Stimulated activated CD8-positive, alpha-beta memory T cell treated with anti-CD3 and anti-CD28 coated beads, Interleukin-15, amount 100 ng/mL, for 24 hours (primary cell): ENCODE results near the gene APP.

ENCODE experiments used
- DNase-seq: peaks from one replicate; pipeline ENCODE4 v3.0.0-alpha.2; 2020; ENCODE audit warnings: low read depth

The APP gene

DNA sequence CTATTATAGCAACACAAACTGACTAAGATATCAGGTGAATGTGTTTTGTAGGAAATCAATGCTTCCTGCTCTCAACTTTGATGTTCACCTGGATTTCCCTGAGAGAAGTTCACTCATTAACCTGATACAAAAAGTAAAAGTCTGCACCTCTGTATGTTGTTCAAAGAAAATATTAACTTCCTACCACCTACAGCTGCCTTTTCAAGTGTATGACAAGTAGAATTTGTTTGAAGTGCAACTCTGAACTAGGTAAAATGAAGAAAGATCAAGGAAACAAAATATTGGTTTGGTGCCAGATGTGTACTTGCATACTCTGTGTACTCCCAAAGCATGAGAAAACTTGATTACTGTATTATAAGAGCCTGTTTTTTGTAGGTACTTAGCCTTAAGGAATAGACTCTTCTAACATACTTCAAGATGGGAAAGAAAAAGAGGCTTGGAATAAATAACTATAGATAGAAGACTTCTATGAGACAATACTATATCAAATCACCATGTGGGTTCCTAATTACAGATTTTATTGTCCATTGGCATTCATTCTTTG is 193.4 kb downstream of the APP start:
- no peak for DNase-seq

DNA sequence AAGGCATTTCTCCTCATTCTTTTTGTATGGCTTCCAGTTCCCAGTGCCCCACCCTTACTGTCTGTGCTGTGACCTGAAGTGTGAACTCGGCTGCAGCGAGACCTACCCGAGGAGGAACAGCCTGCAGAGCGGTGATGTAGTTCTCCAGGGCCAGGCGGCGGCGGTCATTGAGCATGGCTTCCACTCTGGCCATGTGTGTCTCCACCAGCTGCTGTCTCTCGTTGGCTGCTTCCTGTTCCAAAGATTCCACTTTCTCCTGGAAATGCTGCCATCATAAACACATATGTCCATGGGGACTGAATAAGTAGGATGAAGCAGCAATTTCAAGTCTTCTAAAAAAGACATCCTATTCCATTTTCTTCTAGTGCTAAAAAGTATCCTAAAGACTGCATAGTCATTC is 195.6 kb downstream of the APP start:
- no peak for DNase-seq

DNA sequence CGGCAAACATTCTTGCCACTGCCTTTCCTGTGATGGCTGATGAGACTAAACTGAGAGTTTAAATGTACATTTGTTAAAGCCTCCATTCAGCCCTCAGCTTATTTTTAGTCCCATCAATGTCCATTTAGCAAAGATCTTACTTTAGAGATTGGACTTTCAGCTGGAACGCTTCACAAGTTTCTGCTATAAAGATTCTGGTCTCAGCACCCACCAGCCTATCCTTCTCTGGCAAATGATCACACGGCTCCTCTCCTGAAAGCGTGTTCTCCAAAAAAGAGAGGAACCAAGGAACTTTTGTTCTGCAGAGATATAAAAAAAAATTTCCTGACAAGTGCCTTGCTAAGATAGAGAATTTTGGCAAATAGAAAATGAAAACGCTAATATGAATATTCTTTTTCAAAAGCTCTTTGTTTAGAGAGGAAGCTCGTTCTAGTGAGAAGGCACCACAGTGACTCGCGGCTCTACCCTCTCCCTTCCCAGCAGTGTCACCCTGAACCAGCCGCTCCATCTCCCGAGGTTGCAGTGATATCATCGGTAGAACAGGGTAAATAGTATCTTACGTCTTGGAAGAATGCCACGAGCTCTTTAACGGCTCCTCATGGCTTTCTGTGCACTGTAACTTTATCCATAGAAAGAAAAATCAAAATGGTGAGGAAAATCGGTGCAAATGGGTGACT is 200.2 kb downstream of the APP start:
- no peak for DNase-seq

DNA sequence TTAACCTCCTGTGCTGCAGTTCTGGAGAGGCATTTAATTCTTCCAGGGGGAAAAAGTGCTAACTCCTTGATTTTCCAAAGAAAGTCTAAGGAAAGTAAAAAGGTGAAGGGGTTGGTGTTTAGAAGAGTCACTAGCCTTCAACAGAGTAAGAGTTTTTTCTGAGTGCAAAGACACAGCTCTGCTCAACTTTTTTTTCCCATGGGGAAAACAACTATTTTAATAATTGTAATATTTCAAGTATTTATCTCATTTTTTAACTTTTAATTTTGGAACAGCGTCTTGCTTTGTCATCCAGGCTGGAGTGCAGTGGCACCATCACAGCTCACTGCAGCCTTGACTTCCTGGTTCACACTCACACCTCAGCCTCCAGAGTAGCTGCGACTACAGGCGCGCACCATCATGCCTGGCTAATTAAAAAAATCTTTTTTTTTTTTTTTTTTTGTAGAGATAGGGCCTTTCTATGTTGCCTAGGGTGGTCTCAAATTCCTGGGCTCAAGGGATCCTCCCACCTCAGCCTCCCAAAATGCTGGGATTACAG is 202.6 kb downstream of the APP start:
- no peak for DNase-seq

DNA sequence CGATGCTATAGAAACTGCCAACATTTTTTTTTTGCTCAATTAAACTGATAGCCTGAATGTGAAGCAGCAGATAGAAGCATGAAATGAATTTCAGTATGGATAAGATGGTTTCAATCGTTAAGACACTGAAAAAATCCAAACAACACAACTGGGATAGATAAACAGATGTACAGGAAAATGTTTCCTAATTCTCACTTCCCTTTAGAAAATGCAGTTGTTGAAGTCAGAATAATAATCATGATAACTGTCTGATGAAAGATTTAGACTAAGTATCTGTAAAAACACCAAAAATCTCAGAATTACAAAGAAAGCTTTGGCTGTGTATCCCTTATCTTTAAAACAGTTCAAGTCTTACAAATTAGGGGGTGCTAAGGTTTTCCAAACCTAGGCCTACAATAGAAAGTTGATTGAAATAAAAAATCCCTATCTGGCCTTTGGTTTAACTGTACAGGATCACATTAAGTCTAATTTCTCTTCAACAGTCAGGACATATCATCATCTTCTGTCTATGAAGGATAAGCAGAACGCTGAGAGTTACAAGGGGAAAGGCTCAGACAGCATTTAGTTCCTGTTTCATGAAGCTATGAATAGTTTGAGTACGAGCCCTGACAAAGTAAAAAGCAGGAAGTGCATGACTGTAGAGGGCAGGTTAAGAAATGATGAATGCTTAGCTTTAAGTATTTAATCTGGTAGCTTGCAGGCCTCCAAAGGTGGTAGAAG is 203.2 kb downstream of the APP start:
- DNase-seq: no peak

DNA sequence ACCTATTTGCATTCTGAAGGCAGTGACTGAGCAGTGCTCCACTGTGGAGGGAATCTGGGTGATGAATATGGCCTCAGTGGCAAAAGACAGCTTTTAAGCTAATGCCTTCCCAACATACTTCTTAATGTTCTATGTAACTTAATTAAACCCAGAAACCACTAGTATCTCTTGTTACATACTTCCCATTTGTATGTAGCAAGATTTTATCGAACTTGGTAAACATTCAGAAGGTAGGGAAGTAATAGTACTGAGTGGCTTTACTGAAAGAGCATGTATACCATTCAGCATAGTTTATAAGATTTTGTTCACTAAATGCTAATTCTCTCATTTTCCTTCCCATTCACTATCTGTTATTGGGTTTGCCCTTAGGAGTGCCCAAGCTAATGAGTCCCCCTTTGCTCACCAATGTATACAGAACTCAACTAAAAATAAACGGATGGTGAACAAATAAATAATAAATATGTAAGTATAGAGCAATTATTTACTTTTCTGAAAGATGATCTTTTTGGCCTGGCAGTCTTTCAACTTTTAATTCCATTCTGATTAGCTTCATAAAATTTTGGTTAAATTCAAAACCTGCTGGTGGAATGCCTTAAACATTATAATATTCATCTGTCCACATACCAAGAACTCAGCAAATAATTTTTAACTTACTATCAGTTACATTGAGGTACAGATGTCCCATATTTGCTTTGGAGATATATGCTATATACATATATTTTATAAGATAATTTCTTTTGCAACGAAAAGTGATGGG is 204.4 kb downstream of the APP start:
- no peak for DNase-seq

DNA sequence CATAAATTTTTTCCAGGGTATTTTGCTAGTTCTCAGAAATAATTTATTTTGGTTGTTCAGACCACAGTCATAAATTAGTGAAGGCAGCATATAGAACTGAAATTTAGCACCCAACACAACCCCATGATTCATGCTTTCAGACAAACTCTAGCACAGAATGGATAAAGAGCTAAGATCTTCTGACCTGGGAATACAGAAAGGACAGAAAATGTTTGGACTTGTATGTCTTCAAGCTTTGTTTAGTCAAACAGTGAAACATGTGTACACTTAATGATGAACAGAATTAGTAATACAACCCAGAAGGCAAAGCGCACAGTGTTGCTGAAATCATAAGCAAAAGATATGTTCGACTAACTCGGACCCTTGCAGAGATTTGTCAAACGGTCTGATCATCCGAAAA is 205.6 kb downstream of the APP start:
- DNase-seq: no peak

DNA sequence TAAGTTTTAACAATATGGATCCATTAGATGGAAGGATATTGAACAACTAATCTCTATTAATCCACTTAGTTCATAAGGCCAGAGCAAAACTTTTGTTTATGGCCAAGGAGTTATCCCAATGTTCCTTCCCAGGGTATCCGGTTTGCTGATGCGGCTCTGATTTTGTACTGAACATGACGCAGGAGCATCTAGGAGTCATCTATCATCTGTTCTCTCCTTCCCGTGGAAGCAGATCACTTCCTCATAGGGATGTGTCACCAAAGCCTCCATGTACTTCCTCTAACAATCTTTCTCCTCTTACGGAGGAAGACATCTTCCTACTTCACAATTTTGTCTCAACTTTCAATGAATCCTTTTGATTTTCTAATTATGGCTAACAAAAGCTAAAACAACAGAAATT is 206.6 kb downstream of the APP start:
- no peak for DNase-seq

DNA sequence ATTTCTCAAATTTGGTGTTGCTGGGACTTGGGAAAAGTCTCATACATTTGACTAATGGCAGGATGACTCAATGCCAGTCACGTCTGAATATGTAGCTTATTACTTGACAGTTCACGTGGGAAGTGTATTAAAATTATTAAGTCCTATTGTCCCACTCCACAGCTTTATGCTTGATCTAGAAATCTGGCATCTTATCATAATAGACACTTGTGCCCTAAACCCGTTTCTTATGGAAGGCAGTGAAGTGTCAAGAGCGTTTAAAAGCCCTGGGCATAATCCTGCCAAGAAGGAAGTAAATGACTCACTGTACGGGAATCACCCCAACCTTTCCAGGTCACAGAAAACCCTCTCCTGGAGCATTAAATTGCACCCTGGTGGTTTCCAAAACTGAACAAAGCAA is 207.4 kb downstream of the APP start:
- DNase-seq: no peak

DNA sequence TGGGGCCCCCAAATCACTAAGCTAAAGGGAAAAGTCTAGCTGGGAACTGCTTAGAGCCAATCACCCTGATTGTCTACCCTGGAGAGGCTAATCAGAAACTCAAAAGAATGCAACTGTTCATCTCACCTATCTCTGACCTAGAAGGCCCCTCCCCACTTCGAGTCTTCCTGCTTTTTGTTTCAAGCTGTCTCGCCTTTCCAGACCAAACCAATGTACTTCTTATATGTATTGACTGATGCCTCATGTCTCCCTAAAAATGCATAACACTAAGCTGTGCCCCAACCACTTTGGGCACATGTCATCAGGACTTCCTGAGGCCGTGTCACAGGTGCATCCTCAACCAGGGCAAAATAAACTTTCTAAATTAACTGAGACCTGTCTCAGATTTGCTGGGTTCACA is 209.5 kb downstream of the APP start:
- DNase-seq: no peak

DNA sequence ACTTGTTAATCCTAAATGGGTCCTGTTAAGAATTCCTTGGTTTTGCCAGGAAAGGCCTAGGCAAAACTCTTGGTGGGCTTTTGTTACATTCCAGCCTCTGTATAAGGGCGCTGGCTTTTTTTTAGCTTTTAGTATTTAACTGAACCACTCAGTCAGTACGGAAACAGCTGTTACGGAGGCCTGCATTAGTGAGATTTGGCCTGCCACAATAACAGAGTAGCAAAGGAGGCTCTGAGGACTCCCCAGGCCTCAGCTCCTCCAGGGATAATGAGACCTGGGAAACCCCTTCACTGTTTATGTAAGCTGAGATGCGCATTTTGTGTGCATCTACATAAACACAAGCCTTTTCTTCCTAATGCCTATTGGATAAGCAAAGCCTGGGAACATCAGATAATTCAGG is 210.2 kb downstream of the APP start:
- no peak for DNase-seq

DNA sequence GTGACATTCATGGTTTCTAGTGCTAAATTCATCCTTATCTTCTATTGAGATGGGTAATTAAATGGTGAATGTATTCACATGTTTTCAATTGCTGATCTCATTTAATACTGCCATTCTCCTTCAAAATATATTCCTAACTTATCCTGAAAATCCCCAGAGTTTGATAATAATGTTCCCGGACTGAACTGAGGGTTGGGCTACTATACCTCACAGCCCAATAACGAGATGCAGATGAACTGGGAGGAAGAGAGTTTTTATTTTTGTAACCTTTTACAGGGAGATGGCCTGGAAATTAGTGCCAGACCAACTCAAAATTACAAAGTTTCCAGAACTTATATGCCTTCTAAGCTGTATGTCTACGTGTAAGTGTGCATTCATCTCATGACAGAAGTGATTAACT is 210.8 kb downstream of the APP start:
- no peak for DNase-seq

DNA sequence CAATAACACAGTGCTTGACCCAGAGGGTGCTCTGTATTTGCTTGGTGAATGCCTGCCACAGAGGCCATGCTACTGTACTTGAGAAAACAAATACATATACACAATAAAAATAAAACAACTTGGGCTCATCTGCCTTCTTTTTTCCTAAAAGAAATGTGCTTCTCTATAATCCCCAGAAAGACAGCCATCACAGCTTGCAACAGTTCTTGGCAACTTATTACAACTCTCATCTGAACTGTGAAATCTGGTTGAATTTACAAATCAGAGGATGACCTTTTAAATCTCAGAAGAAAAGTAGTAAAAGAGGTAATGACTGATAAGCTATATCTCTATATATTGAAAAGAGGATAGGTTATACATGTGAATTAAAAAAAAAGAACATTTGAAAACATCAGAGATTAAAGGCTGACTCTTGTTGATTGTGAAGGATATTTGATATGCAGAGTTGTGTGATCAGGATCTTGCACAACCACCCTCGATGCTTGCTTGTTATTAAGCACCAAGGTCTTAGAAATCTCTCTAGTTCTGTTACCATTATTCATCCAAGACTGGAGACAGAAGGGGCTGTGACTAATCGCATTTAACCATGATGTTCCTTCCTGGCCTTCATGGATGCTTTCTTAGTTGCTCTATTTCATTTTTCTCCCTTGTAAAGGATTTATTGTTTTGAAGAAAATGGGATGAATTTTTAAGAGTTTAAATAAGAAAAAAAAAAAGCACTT is 213.4 kb downstream of the APP start:
- no peak for DNase-seq

DNA sequence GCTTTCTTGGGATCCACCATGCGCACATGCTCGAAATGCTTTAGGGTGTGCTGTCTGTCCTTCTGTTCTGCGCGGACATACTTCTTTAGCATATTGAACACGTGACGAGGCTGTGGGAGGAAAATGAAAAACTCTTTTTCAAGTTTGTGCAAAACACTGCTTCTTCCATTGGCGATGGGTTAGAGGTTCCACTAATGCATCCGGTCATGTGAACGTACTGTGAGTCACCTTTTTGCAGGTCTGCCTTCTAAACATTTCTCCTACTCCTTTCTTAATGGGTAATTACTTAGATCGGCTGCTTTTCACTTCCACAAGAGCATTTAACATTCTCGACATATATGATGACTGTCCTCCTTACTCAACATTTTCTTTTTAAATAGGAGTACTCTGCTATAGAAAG is 214.9 kb downstream of the APP start:
- DNase-seq: no peak

DNA sequence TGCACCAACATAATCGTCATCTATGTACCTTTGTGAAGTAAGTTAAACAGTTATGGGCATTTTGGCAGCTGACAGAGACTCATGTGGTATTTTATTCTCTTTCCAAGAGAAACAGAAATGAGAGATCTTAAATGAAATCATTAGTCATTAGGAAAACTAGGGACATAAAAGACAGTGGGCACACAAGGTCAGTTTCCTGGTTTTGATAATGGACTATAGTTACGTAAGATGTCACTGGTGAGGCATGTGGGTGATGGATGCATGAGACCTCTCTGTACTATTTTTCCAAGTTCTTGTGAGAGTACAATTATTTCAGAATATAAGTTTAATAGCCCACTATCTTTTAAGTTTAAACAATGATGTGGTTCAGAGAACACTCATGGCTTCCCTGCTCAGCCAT is 216.9 kb downstream of the APP start:
- no peak for DNase-seq

DNA sequence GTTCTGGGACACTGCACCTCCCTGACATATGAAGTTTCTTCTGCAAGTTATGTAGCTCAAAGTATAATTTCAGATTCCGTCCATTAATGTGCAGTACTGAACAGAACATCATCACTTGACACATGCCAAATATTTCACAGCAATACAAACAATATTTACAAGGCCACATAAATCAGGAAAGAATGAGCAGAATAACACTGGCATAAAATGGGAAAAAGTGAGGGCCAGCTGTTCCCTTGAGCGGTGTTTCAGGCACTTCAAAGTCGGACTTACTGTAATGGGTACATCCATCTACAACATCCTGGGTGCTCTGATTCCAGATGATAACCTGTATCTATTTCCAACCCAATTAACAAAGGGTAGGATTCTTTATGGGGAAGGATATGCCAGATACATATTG is 217.4 kb downstream of the APP start:
- no peak for DNase-seq

DNA sequence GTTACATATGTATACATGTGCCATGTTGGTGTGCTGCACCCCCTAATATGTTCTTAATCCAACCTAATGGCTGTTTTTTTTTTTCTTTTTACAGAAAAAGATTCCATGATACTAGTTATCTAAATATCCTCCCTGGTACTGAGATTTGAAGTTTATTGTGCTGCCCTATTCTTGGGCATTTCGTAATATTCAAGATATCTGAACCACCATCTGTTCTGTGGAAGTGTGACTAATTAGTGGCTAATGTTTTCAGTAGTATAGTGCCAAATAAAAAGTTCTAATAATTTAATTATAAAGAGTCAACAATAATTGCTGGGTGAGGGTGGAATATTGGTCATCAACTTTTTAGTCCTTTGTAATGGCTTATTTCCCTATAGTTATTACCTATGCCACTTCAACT is 218.3 kb downstream of the APP start:
- no peak for DNase-seq

DNA sequence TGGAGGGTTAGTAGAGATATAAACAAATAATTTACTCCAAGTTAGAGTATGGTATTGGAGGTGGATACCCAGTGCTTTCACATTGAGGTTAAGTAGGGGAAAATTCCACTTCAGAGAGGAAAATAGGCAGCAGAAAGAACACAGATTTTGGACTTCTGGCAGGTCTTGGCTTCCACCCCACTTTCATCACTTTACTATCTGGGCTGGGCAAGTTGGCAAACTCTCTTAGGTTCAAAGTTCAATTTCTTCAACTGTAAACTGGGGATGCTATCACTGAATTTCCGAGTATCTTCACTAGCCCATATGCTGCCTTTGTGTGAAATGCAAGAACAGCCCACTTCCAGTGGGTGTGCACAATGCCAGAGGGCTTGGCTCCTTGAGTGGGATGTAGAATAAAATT is 220.9 kb downstream of the APP start:
- DNase-seq: no peak

DNA sequence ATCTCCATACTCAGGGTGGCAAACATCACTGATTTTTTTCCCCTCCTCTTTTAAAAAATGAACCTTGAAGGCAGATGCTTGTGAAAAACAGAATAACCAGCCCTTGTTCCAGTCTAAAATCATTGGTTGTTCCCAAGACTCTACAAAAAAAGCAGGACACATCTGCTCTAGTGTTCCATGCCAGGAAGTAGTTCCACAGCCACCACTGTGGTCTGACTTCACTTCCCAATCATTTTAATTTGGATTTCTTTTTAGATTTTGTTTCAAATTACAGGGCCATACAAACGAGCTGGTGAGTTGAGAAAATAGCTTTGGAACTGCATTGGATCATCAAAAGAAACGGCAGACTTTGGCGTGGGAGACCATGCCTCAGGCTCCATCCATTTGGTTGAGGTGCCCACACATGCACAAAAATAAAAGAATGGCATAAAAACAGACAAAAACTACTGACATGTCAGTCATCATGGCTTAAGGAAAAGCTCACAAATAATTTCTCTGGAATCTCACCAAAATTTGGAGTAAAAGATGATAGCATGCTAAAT is 225.8 kb downstream of the APP start:
- no peak for DNase-seq

DNA sequence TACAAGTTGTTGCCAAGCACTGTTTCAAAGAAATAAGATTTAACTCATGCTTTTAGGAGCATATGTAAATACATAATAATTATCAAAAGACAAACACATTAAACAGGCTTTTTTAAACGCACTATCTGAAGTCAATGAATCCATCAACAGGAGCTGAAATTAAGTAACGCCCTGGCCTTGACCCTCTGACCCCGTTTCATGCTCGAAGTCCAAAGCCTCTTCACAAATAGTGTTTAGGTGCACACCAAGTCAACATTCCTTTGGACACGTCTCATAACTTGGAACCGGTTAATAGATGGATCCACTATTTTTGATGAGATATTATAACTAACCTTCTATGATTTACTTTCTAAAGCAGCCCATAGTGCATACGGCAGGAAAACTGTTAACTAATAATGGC is 226.5 kb downstream of the APP start:
- no peak for DNase-seq

DNA sequence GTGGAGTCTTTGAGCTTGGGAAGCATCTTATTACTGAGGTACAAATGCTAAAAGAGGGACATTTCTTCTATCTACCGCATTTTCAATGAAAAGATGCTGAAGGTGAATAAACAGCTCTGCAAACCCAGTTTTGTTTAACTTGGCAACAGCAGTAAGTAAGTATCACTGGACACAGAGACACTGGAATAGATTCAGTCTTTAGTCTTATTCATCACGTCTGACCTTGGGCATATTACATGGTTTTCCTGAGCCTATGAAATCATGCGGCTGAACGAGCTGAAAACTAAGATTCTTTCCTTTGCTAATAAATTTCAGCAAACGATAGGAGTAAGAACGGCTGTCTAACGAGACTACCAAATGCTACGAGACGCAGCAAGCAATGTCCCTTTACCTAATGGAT is 228.4 kb downstream of the APP start:
- DNase-seq: no peak

DNA sequence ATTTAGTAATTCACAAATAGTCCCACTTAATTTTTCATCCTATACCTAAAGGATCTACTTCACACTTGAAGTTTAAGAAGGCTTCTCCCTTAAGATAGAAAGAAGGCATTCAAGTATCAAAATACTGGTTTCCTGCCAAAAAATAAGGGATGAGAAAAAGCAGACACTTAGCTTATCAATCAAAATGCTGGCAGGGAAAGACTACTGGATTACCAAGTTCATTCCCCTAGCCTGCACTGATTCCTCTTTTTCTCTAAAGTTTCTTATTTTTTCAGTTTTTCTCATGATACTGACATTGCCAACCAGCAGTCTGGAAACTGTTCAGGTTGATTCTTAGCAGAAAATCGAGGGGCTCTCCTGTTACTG is 231.2 kb downstream of the APP start:
- DNase-seq: no peak
